ENCODE results near the gene CLDN15. TPM values are rescaled to one million over a fixed set of nuclear protein-coding genes. Genes with fewer than 3 reads are reported as not detected.

The CLDN15 gene
- total RNA-seq, 1 donor from 2014 or later = 8.6 TPM

DNA sequence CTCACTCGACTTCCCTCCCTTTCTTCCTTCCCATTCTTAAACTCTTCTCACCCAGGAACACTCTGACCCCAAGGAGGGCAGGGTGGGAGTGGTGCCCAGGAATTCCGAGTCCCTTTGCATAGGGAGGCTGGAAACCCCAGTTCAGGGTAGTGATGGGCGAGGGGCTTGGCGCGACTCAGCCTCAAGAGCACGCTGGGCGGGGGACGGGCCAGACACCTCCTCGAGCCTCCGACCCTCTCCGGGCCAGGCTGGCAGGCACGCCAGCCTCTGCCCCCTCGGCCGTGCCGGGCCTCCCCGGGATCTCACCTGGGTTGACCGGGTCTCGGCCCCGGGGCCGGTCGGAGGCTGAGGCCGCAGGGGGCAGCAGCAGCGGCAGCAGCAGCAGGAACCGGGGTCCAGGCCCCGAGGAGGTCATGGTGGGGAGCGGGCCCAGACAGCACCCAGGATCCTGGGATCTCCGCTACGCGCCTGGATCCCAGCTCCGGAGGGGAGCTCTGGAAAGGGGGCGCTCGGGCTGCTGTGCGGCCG is 20.7 kb downstream of the CLDN15 start:
- H3K4me3 ChIP-seq = peak overlapping the region; percentile 66 to 70
- H3K4me1 ChIP-seq = peaks cover 43% of the 10 kb centered on the region
- no peak for DNase-seq (ENCODE audit: extremely low spot score in 2 of 2)
- H3K36me3 ChIP-seq = peaks cover 0 to 19% of the 10 kb centered on the region in 2 donors
- peak overlapping the region; percentile 91 for H3K27ac ChIP-seq
- intact Hi-C loops (cut with DNase I) = no loop called here
- no peaks in the 10 kb centered on the region for H3K9me3 ChIP-seq
- TF ChIP-seq POLR2AphosphoS5 (IDR thresholded peaks at IDR 0.05; ENCODE audit: insufficient read depth in 1 of 2, low read depth in 1 of 2) (no peak), POLR2A (IDR thresholded peaks at IDR 0.05) (no peak)
- TF ChIP-seq, protein P1, sequence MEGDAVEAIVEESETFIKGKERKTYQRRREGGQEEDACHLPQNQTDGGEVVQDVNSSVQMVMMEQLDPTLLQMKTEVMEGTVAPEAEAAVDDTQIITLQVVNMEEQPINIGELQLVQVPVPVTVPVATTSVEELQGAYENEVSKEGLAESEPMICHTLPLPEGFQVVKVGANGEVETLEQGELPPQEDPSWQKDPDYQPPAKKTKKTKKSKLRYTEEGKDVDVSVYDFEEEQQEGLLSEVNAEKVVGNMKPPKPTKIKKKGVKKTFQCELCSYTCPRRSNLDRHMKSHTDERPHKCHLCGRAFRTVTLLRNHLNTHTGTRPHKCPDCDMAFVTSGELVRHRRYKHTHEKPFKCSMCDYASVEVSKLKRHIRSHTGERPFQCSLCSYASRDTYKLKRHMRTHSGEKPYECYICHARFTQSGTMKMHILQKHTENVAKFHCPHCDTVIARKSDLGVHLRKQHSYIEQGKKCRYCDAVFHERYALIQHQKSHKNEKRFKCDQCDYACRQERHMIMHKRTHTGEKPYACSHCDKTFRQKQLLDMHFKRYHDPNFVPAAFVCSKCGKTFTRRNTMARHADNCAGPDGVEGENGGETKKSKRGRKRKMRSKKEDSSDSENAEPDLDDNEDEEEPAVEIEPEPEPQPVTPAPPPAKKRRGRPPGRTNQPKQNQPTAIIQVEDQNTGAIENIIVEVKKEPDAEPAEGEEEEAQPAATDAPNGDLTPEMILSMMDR (IDR thresholded peaks at IDR 0.05) = no peak
- no peaks in the 10 kb centered on the region for H3K27me3 ChIP-seq

- peaks cover 43% of the 10 kb centered on the region for H3K4me1 ChIP-seq
- H3K27me3 ChIP-seq = no peaks in the 10 kb centered on the region
- intact Hi-C loops (cut with DNase I) = no loop called here
- peak overlapping the region; percentile 91 for H3K27ac ChIP-seq
- no peak for TF ChIP-seq POLR2AphosphoS5 (IDR thresholded peaks at IDR 0.05; ENCODE audit: insufficient read depth in 1 of 2, low read depth in 1 of 2)
- no peak for TF ChIP-seq POLR2A (IDR thresholded peaks at IDR 0.05)
- TF ChIP-seq, protein P1 (IDR thresholded peaks at IDR 0.05) = no peak
- H3K4me3 ChIP-seq = peak overlapping the region; percentile 66 to 70
- H3K36me3 ChIP-seq = peaks cover 0 to 26% of the 10 kb centered on the region in 2 donors
- no peaks in the 10 kb centered on the region for H3K9me3 ChIP-seq
- DNase-seq (ENCODE audit: extremely low spot score in 2 of 2) = no peak
These were observed 21.4 kb downstream of the CLDN15 start for GRCh38 chr7:101216001-101216859.

GRCh38 chr7:101212014-101212413 is 25.6 kb downstream of the CLDN15 start:
- H3K4me1 ChIP-seq = peaks cover 15% of the 10 kb centered on the region

GRCh38 chr7:101211501-101211900 is 26.1 kb downstream of the CLDN15 start:
- intact Hi-C loops (cut with DNase I) = no loop called here
- no peak for DNase-seq (ENCODE audit: extremely low spot score in 2 of 2)
- H3K27me3 ChIP-seq = no peaks in the 10 kb centered on the region
- H3K4me3 ChIP-seq = no peak overlapping the region
- no peak for TF ChIP-seq POLR2AphosphoS5 (IDR thresholded peaks at IDR 0.05; ENCODE audit: insufficient read depth in 1 of 2, low read depth in 1 of 2)
- TF ChIP-seq, protein P1 (IDR thresholded peaks at IDR 0.05) = no peak
- no peak for TF ChIP-seq POLR2A (IDR thresholded peaks at IDR 0.05)
- peaks cover 0 to 55% of the 10 kb centered on the region in 2 donors for H3K36me3 ChIP-seq
- H3K27ac ChIP-seq = no peak overlapping the region
- no peaks in the 10 kb centered on the region for H3K9me3 ChIP-seq
- H3K4me1 ChIP-seq = peaks cover 10% of the 10 kb centered on the region

More at GRCh38 chr7:101212014-101212413, 25.6 kb downstream of the CLDN15 start:
- peaks cover 0 to 55% of the 10 kb centered on the region in 2 donors for H3K36me3 ChIP-seq
- TF ChIP-seq POLR2AphosphoS5 (IDR thresholded peaks at IDR 0.05; ENCODE audit: insufficient read depth in 1 of 2, low read depth in 1 of 2) = no peak
- no peak for TF ChIP-seq POLR2A (IDR thresholded peaks at IDR 0.05)
- TF ChIP-seq, protein P1 (IDR thresholded peaks at IDR 0.05) = no peak
- no peaks in the 10 kb centered on the region for H3K9me3 ChIP-seq
- no peak overlapping the region for H3K4me3 ChIP-seq
- intact Hi-C loops (cut with DNase I) = no loop called here
- no peak for DNase-seq (ENCODE audit: extremely low spot score in 2 of 2)
- no peaks in the 10 kb centered on the region for H3K27me3 ChIP-seq
- no peak overlapping the region for H3K27ac ChIP-seq

GRCh38 chr7:101210143-101210542 is 27.5 kb downstream of the CLDN15 start:
- no peaks in the 10 kb centered on the region for H3K9me3 ChIP-seq
- no peaks in the 10 kb centered on the region for H3K4me1 ChIP-seq
- intact Hi-C loops (cut with DNase I) = no loop called here
- no peak overlapping the region for H3K27ac ChIP-seq
- peaks cover 0 to 55% of the 10 kb centered on the region in 2 donors for H3K36me3 ChIP-seq
- no peak for DNase-seq (ENCODE audit: extremely low spot score in 2 of 2)
- TF ChIP-seq POLR2A (IDR thresholded peaks at IDR 0.05) (no peak), POLR2AphosphoS5 (IDR thresholded peaks at IDR 0.05; ENCODE audit: insufficient read depth in 1 of 2, low read depth in 1 of 2) (no peak)
- TF ChIP-seq, protein P1 (IDR thresholded peaks at IDR 0.05) = no peak
- no peak overlapping the region for H3K4me3 ChIP-seq
- H3K27me3 ChIP-seq = no peaks in the 10 kb centered on the region

Data from vagina (tissue), 2 donors.